Mucosa of rectum (tissue), 2 donors: ENCODE data around the gene BDKRB1.

Source experiments
- H3K27ac ChIP-seq, 2 donors: one replicate each; pipeline ENCODE4 v1.7.0; 2013; ENCODE audit warnings: inconsistent platforms in 2 of 2, low read depth in 2 of 2, low read length in 2 of 2
- H3K27me3 ChIP-seq, 2 donors: one replicate each; pipeline ENCODE4 v1.7.0; 2013; ENCODE audit warnings: low read length in 2 of 2; ENCODE audit not compliant: control insufficient read depth in 2 of 2, insufficient read depth in 2 of 2
- H3K36me3 ChIP-seq, 2 donors: one replicate each; pipeline ENCODE4 v1.7.0; 2013; ENCODE audit warnings: low read length in 2 of 2; ENCODE audit not compliant: control insufficient read depth in 2 of 2, insufficient read depth in 2 of 2
- H3K4me1 ChIP-seq, 2 donors: one replicate each; pipeline ENCODE4 v1.7.0; 2013; ENCODE audit warnings: low read length in 2 of 2, mild to moderate bottlenecking in 1 of 2; ENCODE audit not compliant: control insufficient read depth in 2 of 2, insufficient read depth in 2 of 2
- H3K4me3 ChIP-seq, 2 donors: one replicate each; pipeline ENCODE4 v1.7.0; 2013; ENCODE audit warnings: low read length in 2 of 2
- H3K9ac ChIP-seq, 2 donors: one replicate each; pipeline ENCODE4 v1.7.0; 2013; ENCODE audit warnings: low read length in 2 of 2, low read depth in 1 of 2, mild to moderate bottlenecking in 1 of 2
- H3K9me3 ChIP-seq, 2 donors: one replicate each; pipeline ENCODE4 v1.7.0; 2013; ENCODE audit warnings: low read length in 2 of 2; ENCODE audit not compliant: control insufficient read depth in 2 of 2
- donor health status: healthy.
- donor health status: Normal muscosa, but diverticular disease.

Gene BDKRB1

DNA sequence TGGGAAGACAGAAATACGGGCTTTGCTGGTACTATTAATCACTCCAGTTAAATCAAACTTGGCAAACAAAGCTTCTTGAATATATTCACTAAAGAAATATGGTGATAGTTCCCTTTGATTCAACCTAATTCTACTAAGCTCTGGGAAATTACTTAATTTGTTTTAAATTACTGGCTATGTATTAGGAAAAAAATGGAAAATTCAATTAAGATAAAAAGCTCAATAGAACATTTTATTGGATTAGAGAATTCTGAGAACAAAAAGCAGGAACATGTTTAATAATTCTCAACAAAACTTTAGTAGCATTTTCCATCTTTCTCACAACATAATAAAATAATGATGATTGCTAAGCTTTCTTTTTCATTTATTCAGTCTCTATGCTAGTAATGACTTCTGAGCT, 30.2 kb downstream of the BDKRB1 start:
- Histone ChIP-seq H3K27me3 (no peaks in the 10 kb centered on the region), H3K4me3 (no peak overlapping the region), H3K4me1 (no peaks in the 10 kb centered on the region), H3K9ac (no peak overlapping the region), H3K36me3 (peaks cover 30 to 36% of the 10 kb centered on the region in 2 donors), H3K27ac (no peak overlapping the region), H3K9me3 (no peaks in the 10 kb centered on the region)

DNA sequence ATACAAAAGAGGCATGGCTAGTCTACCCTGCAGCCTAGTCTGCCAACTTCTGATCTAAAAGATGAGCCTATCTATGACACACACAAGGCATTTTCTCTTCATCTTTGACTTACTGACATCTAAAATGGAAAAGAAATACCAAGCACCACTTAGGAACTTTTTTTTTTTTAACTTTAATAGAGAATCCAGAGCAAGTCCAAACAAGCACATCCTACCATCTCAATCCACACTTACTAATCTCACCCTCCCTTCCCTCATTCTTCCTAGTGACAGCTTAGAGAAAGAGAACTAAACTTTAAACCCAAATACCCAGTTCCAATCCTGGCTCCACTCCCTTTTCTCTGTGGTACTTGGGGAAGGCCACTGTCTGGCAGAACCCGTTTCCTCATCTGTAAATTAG, 31.8 kb downstream of the BDKRB1 start:
- H3K4me3 ChIP-seq = no peak overlapping the region
- H3K9me3 ChIP-seq = no peaks in the 10 kb centered on the region
- H3K27me3 ChIP-seq = no peaks in the 10 kb centered on the region
- H3K27ac ChIP-seq = no peak overlapping the region
- H3K4me1 ChIP-seq = no peaks in the 10 kb centered on the region
- peaks cover 33% of the 10 kb centered on the region in 2 donors for H3K36me3 ChIP-seq
- no peak overlapping the region for H3K9ac ChIP-seq

DNA sequence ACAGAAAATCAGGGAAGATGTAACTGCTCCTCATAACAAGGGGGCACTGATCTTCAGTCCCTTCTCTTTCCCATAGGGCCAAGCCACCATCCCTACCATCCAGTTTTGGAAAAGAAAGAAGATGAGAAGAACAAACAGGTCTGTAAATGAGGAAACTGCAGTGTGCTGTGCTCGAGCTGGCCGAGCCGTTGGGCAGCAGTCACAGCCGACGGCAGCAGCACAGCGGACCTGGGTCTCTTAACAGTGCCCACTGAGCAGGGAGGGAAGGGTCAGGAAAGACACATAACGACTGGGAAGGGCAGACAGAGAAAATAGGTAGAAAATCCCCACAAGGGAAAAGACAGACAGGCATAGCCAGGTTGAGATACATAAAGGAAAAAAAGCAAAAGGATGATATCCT, 38.2 kb downstream of the BDKRB1 start:
- Histone ChIP-seq H3K9ac (no peak overlapping the region), H3K4me3 (no peak overlapping the region), H3K36me3 (peaks cover 23% of the 10 kb centered on the region in 2 donors), H3K4me1 (no peaks in the 10 kb centered on the region), H3K27ac (no peak overlapping the region), H3K9me3 (no peaks in the 10 kb centered on the region), H3K27me3 (no peaks in the 10 kb centered on the region)

DNA sequence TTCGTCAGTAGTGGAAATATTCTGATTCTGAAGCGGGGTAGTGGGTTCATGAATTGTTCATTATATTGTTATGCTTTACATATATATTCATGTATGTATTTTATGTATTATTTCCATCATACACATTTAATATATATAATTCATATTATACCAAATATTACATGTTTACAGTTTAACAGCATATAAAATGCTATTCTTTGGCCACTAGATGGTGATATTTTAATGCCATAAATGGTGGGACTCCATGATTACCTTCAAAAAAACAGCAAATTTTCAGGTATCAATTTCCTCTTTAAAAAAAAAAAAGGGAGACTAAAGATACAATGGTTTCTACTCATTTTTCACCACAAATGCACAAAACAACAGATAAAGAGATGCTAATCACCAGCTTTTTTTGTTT, 41.0 kb downstream of the BDKRB1 start:
- Histone ChIP-seq H3K9ac (no peak overlapping the region), H3K4me1 (no peaks in the 10 kb centered on the region), H3K27ac (no peak overlapping the region), H3K36me3 (peaks cover 21 to 26% of the 10 kb centered on the region in 2 donors), H3K27me3 (no peaks in the 10 kb centered on the region), H3K4me3 (no peak overlapping the region), H3K9me3 (no peaks in the 10 kb centered on the region)

DNA sequence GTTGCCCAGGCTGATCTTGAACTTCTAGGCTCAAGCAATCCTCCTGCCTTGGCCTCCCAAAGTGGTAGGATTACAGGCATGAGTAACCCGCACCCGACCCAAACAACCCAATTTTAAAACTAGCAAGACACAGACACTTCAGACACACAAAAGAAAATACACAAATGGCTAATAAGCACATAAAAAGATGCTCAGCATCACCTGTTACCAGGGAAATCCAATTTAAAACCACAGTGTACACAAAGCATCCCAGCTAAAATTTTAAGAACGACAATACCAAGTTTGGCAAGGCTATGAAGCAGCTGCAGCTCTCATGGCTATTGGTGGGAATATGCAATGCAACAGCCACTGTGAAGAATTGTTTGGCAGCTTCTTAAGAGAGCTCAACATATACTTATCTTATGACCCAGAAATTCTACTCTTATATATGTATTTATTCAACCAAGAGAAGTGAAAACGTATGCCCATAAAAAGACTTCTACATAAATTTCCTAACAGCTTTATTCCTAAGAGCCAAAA, 42.0 kb downstream of the BDKRB1 start:
- Histone ChIP-seq H3K9me3 (no peaks in the 10 kb centered on the region), H3K27ac (no peak overlapping the region), H3K36me3 (peaks cover 19 to 31% of the 10 kb centered on the region in 2 donors), H3K4me3 (no peak overlapping the region), H3K9ac (no peak overlapping the region), H3K27me3 (no peaks in the 10 kb centered on the region), H3K4me1 (no peaks in the 10 kb centered on the region)

DNA sequence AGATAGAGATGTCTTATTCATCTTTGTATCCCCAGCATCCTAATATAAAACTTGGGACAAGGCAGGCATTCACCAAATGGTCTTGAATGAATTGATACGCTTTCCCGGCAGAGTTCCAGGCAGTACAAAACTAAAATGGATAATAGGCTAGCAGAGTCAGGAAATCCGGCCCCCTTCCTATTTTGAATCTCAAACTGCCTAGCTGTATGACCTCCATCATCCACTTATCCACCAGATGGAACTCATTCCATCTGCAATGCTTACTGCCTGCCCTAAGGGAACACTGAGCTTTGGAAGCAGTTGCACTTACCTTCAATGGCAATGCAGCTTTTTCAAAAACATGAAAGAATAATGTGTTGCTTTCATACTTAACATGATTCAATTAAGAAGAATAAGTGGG, 43.4 kb downstream of the BDKRB1 start:
- H3K27ac ChIP-seq = no peak overlapping the region
- no peak overlapping the region for H3K4me3 ChIP-seq
- no peaks in the 10 kb centered on the region for H3K4me1 ChIP-seq
- no peaks in the 10 kb centered on the region for H3K27me3 ChIP-seq
- H3K9me3 ChIP-seq = no peaks in the 10 kb centered on the region
- no peak overlapping the region for H3K9ac ChIP-seq
- peaks cover 26 to 43% of the 10 kb centered on the region in 2 donors for H3K36me3 ChIP-seq

DNA sequence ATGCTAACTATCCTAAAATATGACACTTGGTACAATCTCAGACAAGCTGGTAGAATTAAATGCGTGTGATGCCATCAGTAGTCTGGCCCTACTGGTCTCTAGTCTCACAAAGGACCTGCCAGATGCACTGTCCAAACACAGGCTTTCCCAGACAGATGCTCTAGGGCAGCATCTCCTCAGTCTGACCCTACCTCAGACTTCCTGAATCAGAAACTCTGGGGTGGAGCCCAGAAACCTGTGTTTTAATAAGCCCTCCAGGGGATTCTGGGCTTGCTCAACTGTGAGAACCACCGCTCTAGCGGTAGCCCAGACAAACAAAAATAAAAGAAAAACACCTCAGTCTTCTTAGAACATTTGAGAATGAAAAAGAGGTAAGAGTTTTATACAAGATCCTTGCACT, 48.0 kb downstream of the BDKRB1 start:
- Histone ChIP-seq H3K9me3 (no peaks in the 10 kb centered on the region), H3K9ac (no peak overlapping the region), H3K4me3 (no peak overlapping the region), H3K36me3 (peaks cover 40 to 59% of the 10 kb centered on the region in 2 donors), H3K4me1 (peaks cover 0 to 3% of the 10 kb centered on the region in 2 donors), H3K27ac (no peak overlapping the region), H3K27me3 (no peaks in the 10 kb centered on the region)

DNA sequence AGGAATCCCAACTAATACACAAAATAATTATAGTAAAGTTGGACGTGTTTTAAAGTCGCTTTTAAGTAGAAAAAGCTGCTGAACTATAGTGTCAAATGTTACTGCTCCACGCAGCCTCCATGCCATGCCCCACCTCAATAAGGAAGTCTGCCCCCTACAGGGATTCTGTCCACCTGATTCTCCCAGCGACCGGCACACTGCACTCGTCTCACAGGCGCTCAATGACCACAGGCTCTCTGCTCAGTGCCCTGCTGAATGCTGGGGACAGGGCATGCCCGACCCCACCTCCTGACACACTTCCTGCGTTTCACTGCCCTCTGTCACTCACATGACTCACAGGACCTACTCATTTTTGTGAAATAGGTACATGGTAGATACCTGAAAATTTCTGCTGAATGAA, 48.9 kb downstream of the BDKRB1 start:
- Histone ChIP-seq H3K9me3 (no peaks in the 10 kb centered on the region), H3K27ac (no peak overlapping the region), H3K9ac (no peak overlapping the region), H3K27me3 (no peaks in the 10 kb centered on the region), H3K4me3 (no peak overlapping the region), H3K4me1 (peaks cover 0 to 7% of the 10 kb centered on the region in 2 donors), H3K36me3 (peaks cover 35 to 54% of the 10 kb centered on the region in 2 donors)

DNA sequence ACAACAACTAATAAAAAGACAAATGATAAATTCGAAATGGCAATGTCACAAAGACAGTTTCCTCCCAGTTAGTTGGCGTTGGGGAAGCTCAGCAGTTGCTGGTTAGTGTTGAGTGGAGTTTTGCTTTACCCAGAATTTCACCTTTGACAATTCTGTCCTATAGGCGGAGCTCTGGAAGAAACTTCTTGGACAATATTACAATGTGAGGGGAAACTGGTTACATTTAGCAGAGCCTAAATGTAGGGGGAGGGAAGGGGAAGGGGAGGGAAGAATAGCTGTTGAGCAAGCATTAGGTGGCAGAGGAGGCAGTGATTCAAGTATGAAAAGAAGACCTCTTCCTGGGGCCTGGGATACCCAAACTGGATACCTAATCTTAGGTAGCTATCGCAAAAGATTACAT, 51.4 kb downstream of the BDKRB1 start:
- H3K36me3 ChIP-seq = peaks cover 28 to 44% of the 10 kb centered on the region in 2 donors
- H3K27me3 ChIP-seq = no peaks in the 10 kb centered on the region
- H3K27ac ChIP-seq = no peak overlapping the region
- H3K9ac ChIP-seq = no peak overlapping the region
- no peaks in the 10 kb centered on the region for H3K9me3 ChIP-seq
- no peak overlapping the region for H3K4me3 ChIP-seq
- H3K4me1 ChIP-seq = peaks cover 0 to 11% of the 10 kb centered on the region in 2 donors

DNA sequence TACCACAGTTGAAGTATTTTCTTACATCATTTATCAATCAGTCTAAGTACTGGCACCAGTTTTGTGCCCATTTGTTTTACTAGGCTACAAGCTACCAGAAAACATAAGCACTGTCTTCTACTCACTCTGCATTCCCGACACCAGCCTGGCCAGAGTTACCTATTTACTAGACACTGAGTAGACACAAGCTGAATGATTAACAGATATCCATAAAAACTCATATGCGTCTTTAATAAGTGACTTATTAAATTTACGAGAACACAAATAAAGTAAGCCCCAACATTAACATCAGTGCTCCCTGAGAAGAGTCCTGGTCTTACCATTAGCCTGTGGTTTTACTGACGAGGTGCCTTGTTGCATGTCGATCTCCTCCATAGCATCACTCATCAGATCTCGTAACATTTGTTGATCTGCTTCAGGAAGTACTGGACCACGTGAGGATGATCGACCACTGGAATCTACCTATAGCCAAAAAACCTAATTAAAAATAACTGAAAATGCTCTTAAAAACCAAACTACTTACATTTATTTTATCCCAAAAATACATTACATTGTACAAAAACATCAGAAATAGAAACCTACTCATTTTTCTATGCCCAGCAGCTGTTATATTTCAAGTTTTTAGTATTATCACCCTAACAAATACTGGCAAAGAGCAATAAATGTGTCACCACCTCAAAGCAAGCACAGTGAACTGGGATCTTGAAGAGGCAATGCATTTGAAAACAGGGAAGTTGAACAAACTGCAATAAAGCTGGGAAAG, 53.3 kb downstream of the BDKRB1 start:
- H3K4me1 ChIP-seq = peaks cover 0 to 11% of the 10 kb centered on the region in 2 donors
- H3K27me3 ChIP-seq = no peaks in the 10 kb centered on the region
- H3K9ac ChIP-seq = no peak overlapping the region
- peaks cover 26 to 38% of the 10 kb centered on the region in 2 donors for H3K36me3 ChIP-seq
- peak overlapping the region; percentile 51 to 58 for H3K27ac ChIP-seq
- H3K4me3 ChIP-seq = peak overlapping the region in 1 of 2 donors; percentile 45
- H3K9me3 ChIP-seq = no peaks in the 10 kb centered on the region
